Omental fat pad (tissue), 4 donors: ENCODE data around the gene KCNJ3. TPM values are rescaled to one million over a fixed set of nuclear protein-coding genes. Genes with fewer than 3 reads are reported as not detected.

Experiments
- ATAC-seq: fragments of 150-250 bp; one replicate; pipeline ENCODE4 v1.9.1; 2016; ENCODE audit warnings: mild to moderate bottlenecking, moderate library complexity; ENCODE audit not compliant: low FRiP score
- DNase-seq: peaks from one replicate; pipeline ENCODE4 v3.0.0-alpha.2; 2019; ENCODE audit warnings: low spot score
- total RNA-seq, 4 donors: library from RNA; depleted of rRNA; stranded (reverse); fragments of >200 nt; gene quantifications; one replicate each; pipeline ENCODE4 v1.1.0, GENCODE V29; 2016
- TF ChIP-seq, protein P1 (sequence below), 3 donors: fragments of 450-650 bp; IDR thresholded peaks; one replicate each; pipeline ENCODE4 v1.5.1; 2016 to 2017; ENCODE audit warnings: antibody characterized with exemption in 3 of 3, mild to moderate bottlenecking in 3 of 3, moderate library complexity in 2 of 3

The KCNJ3 gene
- total RNA-seq, 4 donors from 2014 or later = not detected

DNA sequence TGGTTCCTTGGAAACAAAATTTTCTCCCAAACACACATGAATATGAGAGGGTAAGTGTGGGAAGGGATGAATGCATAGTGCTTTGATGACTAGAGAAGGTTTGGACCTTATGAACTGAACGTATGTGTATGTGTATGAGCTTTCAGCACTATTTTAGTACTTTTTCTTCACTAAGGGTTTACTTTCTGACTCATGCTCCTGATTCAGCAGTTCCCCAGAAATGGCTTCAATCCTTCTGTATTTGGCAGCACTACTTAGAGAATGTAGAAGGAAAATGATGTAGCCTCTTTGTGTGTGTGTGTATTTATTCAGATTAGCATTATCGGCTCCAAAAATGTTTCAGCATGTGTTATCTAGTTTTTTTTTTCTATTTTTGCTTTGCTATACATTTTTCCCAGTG is 22.2 kb downstream of the KCNJ3 start:
- TF ChIP-seq, protein P1, sequence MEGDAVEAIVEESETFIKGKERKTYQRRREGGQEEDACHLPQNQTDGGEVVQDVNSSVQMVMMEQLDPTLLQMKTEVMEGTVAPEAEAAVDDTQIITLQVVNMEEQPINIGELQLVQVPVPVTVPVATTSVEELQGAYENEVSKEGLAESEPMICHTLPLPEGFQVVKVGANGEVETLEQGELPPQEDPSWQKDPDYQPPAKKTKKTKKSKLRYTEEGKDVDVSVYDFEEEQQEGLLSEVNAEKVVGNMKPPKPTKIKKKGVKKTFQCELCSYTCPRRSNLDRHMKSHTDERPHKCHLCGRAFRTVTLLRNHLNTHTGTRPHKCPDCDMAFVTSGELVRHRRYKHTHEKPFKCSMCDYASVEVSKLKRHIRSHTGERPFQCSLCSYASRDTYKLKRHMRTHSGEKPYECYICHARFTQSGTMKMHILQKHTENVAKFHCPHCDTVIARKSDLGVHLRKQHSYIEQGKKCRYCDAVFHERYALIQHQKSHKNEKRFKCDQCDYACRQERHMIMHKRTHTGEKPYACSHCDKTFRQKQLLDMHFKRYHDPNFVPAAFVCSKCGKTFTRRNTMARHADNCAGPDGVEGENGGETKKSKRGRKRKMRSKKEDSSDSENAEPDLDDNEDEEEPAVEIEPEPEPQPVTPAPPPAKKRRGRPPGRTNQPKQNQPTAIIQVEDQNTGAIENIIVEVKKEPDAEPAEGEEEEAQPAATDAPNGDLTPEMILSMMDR (IDR thresholded peaks at IDR 0.05) = no peak
- DNase-seq (no peak), ATAC-seq (peak; percentile 59)

DNA sequence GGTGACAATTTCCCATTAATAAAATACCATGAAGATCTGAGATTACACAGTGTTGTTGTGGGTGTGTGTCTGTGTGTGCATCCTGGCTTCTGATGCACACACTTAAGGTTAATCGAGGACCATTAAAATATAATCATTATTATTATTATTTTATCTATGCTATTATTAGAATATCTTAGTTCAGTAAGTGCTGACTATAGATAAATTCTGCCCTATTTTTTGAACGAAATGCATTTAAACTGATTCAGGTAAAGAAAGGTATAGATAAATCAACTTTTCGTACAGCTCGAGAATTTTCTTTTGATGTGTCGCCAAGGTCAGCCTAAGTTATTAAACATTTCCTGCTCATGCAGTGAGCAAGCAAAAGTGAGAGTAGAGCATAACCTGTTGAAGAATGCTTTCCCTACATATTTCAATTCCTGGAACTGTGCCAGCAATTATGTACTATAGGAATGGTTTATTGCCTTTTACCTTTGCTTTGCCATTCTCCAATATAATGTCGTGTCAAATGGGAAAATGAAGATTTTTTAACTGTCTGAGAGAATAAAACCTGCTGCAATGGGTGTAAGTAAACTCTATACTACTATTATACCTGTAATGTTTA is 25.8 kb downstream of the KCNJ3 start:
- TF ChIP-seq, protein P1 (IDR thresholded peaks at IDR 0.05) = no peak
- DNase-seq (no peak), ATAC-seq (no peak)

DNA sequence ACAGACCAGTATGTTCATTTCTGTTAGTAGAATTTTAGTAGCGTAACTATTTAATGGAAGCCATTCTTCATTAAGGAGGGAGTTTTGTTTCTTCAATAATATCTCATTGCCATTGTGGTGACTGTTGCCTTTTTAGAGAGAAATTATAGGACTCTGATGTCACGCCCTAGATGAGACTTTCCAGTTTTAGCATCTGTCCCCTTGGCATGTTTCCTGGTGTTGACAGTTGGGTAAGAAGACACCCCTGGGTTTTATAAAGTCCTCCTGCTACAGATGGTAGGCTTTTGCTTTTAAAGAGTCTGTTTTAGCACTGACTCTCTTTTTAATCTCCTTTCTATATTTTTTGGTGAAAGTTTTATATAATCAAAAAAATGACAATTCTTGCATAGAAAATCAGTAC is 41.9 kb downstream of the KCNJ3 start:
- ATAC-seq (no peak), DNase-seq (no peak)
- TF ChIP-seq, protein P1 (IDR thresholded peaks at IDR 0.05) = no peak

DNA sequence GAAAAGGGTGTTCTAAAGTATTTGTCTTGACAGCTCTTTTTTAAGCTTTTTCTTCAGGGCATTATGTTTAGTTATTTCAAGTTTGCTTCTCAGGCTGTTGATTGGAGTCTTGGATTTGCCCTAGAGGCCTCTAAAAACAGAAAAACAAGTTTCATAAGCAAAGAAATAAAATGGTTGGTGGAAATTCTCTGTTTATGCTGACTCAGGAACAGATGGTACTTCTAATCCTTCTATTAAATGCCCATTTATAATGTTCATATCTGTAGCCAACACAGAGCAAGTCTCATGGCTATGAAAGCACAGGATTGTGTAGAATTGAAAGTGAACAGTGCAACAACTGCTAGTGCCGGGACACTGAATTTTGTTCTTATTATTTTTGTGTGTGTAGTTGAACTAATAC is 60.4 kb downstream of the KCNJ3 start:
- no peak for ATAC-seq
- TF ChIP-seq, protein P1 (IDR thresholded peaks at IDR 0.05) = no peak
- DNase-seq = no peak

DNA sequence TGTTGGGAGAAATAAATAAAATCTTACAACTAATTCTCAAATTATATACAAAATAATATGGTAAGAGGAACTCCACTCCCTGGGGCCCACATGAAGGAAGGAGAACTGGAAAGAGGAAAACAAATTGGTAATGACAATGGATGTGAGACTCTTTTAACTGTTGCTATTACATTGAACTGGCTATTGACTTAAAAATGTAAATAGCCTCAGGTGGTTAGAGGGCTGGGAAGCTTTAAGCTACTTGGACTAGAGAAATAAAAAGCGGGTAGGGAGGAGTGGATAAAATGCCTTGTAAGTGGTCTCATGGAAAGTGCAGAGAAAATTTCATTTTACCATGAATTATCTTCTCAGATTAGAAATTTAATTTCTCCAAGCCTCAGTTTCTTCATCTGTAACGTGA is 64.1 kb downstream of the KCNJ3 start:
- DNase-seq (no peak), ATAC-seq (no peak)
- TF ChIP-seq, protein P1 (IDR thresholded peaks at IDR 0.05) = no peak

DNA sequence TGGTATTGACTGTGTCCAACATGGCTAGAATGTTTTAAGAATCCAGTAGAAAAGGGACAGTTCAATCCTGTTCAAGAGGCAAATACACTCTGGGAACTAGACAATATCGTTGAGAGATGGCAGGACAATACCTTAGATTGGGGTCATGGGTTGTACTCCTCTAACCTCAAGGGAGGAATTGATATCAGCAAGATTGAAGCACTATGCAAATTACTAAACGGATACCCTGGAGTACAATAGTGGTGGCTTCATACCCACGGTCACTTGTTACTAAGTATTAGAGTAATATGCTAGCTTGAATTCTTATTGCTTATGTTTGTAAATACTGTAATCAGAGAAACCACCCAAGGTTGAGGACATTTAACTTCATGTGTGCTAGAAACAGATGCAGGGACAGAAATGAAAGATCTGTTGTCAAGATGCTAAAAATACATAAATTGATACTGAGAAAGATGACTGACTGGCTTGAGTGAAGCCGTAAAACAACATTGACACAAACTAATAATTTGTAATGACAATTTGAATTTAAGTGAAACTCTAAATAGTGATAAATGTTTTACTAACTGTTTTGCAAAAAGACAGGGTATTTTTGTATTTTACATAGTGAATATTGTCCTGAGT is 73.3 kb downstream of the KCNJ3 start:
- ATAC-seq (no peak), DNase-seq (no peak)
- TF ChIP-seq, protein P1 (IDR thresholded peaks at IDR 0.05) = no peak

DNA sequence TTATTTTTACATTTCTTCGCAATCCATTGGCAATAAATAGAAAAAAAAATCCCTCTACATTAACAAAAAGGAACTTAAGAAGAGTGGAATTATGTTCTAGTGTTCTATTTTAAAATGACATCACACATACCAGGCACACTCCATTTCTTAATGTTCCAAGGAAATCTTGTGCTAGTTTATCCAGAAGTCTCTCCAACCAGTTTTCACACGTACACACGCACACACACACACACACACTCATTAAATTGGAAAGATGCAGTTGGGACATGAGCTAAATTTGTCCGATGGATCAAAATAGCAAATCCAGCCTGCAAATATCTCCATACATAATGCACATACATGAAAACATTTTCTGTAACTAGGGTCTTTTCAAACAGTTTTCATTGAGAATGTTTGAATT is 78.3 kb downstream of the KCNJ3 start:
- DNase-seq (no peak), ATAC-seq (no peak)
- TF ChIP-seq, protein P1 (IDR thresholded peaks at IDR 0.05) = no peak
